NCI-H82 treated with DMSO at 0.1 percent for 48 hours (cell line): ENCODE measurements around the gene TMEM80.
A peak's percentile ranks its signal among the peaks of the same experiment; 100 is the strongest.
"Not testable (repeated sequence)": the region's sequence is repeated elsewhere in the genome, so short reads cannot be mapped to it uniquely, and the experiment has no call there.

Source experiments
- DNase-seq: peaks from one replicate; lab custom pipeline; 2025; ENCODE audit not compliant: unreplicated experiment; lab: John Stamatoyannopoulos, UW

The TMEM80 gene

GRCh38 chr11:695538-696248, at the start of gene TMEM80:
TSS of gene TMEM80 (plus strand) at chr11:695816. CDS start at chr11:695828, 12 bp downstream.
- peak; percentile 69 for DNase-seq

- DNase-seq = no peak
These were observed 49.4 kb upstream of the TMEM80 start for GRCh38 chr11:646214-646613.

GRCh38 chr11:647672-648158, 47.9 kb upstream of the TMEM80 start:
- not testable (repeated sequence) for DNase-seq

- no peak for DNase-seq
These were observed 45.1 kb upstream of the TMEM80 start for GRCh38 chr11:650482-650881.

- not testable (repeated sequence) for DNase-seq
These were observed 42.5 kb upstream of the TMEM80 start for GRCh38 chr11:653136-653535.

- DNase-seq = no peak
These were observed 41.8 kb upstream of the TMEM80 start for GRCh38 chr11:653837-654236.

GRCh38 chr11:654444-654843, 41.2 kb upstream of the TMEM80 start:
- DNase-seq = not testable (repeated sequence)

GRCh38 chr11:655036-655726, 40.4 kb upstream of the TMEM80 start:
- no peak for DNase-seq

GRCh38 chr11:656426-656825, 39.2 kb upstream of the TMEM80 start:
- DNase-seq = no peak

GRCh38 chr11:656866-657265, 38.8 kb upstream of the TMEM80 start:
- no peak for DNase-seq

GRCh38 chr11:657691-658126, 37.9 kb upstream of the TMEM80 start:
- DNase-seq = no peak

- DNase-seq = no peak
These were observed 36.0 kb upstream of the TMEM80 start for GRCh38 chr11:659532-660085.

GRCh38 chr11:660281-660680, 35.3 kb upstream of the TMEM80 start:
- no peak for DNase-seq

GRCh38 chr11:660681-661444, 34.8 kb upstream of the TMEM80 start:
- no peak for DNase-seq

GRCh38 chr11:662689-663274, 32.8 kb upstream of the TMEM80 start:
- no peak for DNase-seq

GRCh38 chr11:665062-665703, 30.4 kb upstream of the TMEM80 start:
- DNase-seq = no peak

GRCh38 chr11:665704-666281, 29.8 kb upstream of the TMEM80 start:
- DNase-seq = no peak

GRCh38 chr11:673866-674265, 21.8 kb upstream of the TMEM80 start:
- no peak for DNase-seq

GRCh38 chr11:674406-674805, 21.2 kb upstream of the TMEM80 start:
- DNase-seq = no peak

GRCh38 chr11:678297-678696, 17.3 kb upstream of the TMEM80 start:
- DNase-seq = no peak
